ENCODE data around the gene HDGFL3.
"Not testable (repeated sequence)": the region's sequence is repeated elsewhere in the genome, so short reads cannot be mapped to it uniquely, and the experiment has no call there.

The HDGFL3 gene

DNA sequence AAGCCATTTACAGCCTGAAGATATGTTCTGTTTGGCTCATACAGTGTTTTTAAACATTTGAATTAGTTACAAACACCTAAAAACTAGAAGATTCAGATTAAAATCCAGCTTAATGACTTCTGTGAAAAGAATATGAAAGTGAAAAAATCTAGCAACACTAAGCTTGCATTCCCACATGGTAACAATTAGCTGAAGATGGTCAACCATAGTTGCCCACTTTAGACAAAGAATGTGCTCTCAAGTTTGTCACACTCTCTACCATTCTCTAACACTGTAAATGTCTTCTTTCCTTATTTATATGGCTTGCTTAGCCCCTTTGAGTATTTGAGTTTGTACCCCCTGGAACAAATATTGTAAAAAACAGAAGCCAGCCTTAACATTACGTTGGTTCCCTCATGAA, 32.7 kb downstream of the HDGFL3 start:
- Mint-ChIP-seq H3K4me3 (no peak overlapping the region), H3K27me3 (no peaks in the 10 kb centered on the region), H3K9me3 (no peaks in the 10 kb centered on the region), H3K27ac (no peak overlapping the region), H3K36me3 (ENCODE audit: low read depth) (no peaks in the 10 kb centered on the region), H3K4me1 (ENCODE audit: low read depth) (no peaks in the 10 kb centered on the region)
- intact Hi-C loops (cut with micrococcal nuclease): no loop called here

DNA sequence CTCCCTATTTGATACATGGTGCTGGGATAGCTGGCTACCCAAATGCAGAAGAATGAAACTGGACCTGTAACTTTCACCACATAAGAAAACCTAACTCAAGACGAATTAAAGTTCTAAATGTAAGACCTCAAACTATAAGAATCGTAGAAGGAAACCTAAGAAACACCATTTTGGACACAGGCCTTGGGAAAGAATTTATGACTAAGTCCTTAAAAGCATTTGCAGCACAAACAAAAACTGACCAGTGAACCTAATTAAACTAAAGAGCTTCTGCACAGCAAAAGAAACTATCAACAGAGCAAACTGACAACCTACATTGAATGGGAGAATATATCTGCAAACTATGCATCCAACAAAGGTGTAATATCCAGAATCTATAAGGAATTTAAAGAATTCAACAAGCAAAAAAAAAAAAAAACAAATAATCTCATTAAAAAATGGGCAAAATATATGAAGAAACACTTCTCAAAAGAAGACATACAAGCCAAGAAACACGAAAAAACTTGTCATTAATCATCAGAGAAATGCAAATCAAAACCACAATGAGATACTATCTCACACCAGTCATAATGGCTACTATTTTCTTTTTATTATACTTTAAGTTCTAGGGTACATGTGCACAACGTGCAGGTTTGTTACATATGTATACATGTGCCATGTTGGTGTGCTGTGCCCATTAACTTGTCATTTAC, 37.0 kb downstream of the HDGFL3 start:
- H3K4me1 Mint-ChIP-seq (ENCODE audit: low read depth): no peaks in the 10 kb centered on the region
- intact Hi-C loops (cut with micrococcal nuclease): no loop called here
- H3K27ac Mint-ChIP-seq: no peak overlapping the region
- no peak overlapping the region for H3K4me3 Mint-ChIP-seq
- H3K9me3 Mint-ChIP-seq: peaks cover 38% of the 10 kb centered on the region
- no peaks in the 10 kb centered on the region for H3K27me3 Mint-ChIP-seq
- no peaks in the 10 kb centered on the region for H3K36me3 Mint-ChIP-seq (ENCODE audit: low read depth)

DNA sequence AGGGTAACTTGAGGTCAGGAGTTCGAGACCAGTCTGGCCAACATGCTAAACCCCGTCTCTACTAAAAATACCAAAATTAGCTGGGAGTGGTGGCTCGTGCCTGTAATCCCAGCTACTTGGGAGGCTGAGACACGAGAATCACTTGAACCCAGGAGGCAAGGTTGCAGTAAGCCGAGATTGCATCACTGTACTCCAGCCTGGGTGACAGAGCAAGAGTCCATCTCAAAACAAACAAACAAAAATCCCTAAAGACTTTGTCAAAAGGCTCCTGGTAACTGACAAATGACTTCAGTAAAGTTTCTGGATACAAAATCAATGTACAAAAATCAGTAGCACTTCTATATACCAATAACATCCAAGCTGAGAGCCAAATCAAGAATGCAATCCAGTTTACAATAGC, 38.0 kb downstream of the HDGFL3 start:
- H3K27me3 Mint-ChIP-seq; H3K36me3 Mint-ChIP-seq (ENCODE audit: low read depth); H3K27ac Mint-ChIP-seq; H3K4me1 Mint-ChIP-seq (ENCODE audit: low read depth); intact Hi-C loops (cut with micrococcal nuclease); H3K4me3 Mint-ChIP-seq: not testable (repeated sequence)
- H3K9me3 Mint-ChIP-seq: peaks cover 45% of the 10 kb centered on the region

DNA sequence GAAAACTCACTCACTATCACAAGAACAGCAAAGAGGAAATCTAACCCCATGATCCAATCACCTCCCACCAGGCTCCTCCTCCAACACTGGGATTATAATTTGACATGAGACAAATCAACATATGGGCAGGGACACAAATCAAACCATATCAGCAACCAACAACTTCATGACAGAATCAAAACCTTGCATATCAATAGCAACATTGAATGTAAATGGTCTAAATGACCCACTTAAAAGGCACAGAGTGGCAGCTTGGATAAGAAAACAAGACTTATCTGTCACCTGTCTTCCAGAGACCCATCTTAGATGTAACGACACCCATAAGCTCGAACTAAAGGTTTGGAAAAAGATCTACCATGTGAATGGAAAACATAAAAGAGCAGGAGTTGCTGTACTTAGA, 40.8 kb downstream of the HDGFL3 start:
- peaks cover 45% of the 10 kb centered on the region for H3K9me3 Mint-ChIP-seq
- H3K27me3 Mint-ChIP-seq: no peaks in the 10 kb centered on the region
- intact Hi-C loops (cut with micrococcal nuclease): no loop called here
- H3K27ac Mint-ChIP-seq: no peak overlapping the region
- H3K4me1 Mint-ChIP-seq (ENCODE audit: low read depth): no peaks in the 10 kb centered on the region
- no peak overlapping the region for H3K4me3 Mint-ChIP-seq
- H3K36me3 Mint-ChIP-seq (ENCODE audit: low read depth): no peaks in the 10 kb centered on the region

DNA sequence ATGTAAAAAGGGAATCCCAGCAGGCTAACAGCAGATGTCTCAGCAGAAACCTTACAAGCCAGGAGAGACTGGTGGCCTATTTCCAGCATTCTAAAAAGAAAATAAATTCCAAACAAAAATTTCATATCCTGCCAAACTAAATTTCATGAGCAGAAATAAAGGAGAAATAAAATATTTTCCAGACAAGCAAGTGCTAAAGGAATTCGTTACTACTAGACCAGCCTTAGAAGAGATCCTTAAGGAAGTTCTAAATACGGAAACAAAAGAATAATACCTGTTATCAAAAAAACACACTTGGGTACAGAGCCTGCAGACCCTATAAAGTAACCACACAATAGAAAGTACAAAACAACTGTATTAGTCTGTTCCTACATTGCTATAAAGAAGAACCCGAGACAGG, 41.4 kb downstream of the HDGFL3 start:
- H3K27me3 Mint-ChIP-seq: no peaks in the 10 kb centered on the region
- H3K9me3 Mint-ChIP-seq: peaks cover 45% of the 10 kb centered on the region
- H3K36me3 Mint-ChIP-seq (ENCODE audit: low read depth): no peaks in the 10 kb centered on the region
- intact Hi-C loops (cut with micrococcal nuclease): no loop called here
- H3K4me3 Mint-ChIP-seq: no peak overlapping the region
- no peak overlapping the region for H3K27ac Mint-ChIP-seq
- no peaks in the 10 kb centered on the region for H3K4me1 Mint-ChIP-seq (ENCODE audit: low read depth)

DNA sequence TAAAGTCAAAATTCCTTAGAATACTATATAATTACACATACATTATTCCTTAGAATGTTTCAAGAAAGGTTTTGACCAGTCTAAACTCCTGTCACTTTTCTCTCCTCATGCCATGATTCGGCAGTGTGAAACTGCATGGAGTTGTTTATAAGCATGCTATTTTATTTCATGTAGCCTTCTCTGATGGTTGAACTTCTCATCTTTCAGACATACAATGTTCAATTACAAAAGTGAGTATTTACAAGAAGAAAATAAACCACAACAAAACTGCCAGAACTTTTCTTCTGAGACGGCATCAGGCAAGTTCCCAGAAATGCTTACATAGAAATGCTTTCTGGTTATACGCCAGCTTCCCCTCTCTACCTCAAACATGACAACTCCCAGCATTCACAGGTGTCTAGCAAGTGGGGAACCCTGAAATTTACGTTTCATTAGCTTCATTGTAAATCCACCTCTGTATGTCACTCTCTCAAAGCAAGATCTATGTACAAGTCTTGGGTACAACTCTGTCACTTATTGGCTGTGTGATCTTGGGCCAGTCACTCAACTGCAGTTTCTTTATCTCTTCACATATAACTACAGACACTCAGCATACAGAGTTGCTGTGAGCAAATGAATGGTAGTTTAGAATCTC, 42.7 kb downstream of the HDGFL3 start:
- H3K27me3 Mint-ChIP-seq: no peaks in the 10 kb centered on the region
- no peaks in the 10 kb centered on the region for H3K36me3 Mint-ChIP-seq (ENCODE audit: low read depth)
- H3K4me3 Mint-ChIP-seq: no peak overlapping the region
- H3K9me3 Mint-ChIP-seq: peaks cover 45% of the 10 kb centered on the region
- intact Hi-C loops (cut with micrococcal nuclease): no loop called here
- no peak overlapping the region for H3K27ac Mint-ChIP-seq
- H3K4me1 Mint-ChIP-seq (ENCODE audit: low read depth): no peaks in the 10 kb centered on the region

DNA sequence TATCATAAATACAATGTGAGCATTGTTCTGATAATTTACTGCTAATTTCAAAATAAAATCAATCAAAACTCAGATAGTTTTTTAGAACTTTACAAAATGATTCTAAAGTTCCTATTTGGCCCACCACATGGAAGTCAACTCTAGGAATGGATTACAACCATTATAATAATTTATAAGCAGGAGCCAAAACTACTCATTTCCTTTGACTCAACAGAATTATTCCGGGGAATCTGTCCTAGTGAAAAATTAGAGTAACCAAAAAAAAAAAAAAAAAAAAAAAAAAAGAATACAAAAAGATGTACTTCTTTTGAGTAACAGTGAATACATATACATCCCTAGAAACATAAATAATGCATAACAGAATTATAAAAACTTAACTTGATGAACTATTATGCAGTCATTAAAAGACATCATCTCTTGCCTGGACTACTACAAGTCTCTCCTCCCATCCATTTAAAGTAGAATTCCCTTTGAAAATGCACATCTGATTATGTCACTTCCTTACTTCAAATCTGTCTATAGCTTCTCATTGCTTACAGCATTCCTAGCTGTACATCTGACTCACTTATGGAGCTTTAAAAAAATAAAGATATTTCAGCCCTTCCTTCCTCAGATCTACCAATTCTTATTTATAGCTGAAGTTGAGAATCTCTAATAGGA, 43.4 kb downstream of the HDGFL3 start:
- Mint-ChIP-seq H3K4me3 (no peak overlapping the region), H3K36me3 (ENCODE audit: low read depth) (no peaks in the 10 kb centered on the region), H3K27ac (no peak overlapping the region), H3K9me3 (peaks cover 42% of the 10 kb centered on the region), H3K4me1 (ENCODE audit: low read depth) (no peaks in the 10 kb centered on the region), H3K27me3 (no peaks in the 10 kb centered on the region)
- intact Hi-C loops (cut with micrococcal nuclease): no loop called here

DNA sequence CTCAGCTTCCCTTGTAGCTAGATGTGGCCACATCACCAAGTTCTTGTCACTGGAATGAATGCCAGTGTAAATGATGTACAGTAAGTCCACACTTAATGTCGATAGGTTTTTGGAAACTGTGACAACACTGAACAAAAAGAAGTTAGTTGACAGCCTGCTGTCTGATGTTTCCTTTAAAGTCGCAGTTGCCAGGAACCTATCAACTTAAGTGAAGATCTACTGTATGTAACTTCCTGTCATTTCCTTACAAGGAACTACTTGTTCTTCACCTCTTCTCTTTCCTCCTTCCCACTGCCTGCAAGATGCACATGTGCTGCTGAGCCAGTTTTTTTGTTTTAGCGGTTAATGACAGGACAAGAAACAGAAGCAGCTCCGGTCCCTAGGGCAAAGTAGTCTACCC, 44.6 kb downstream of the HDGFL3 start:
- no peaks in the 10 kb centered on the region for H3K36me3 Mint-ChIP-seq (ENCODE audit: low read depth)
- H3K27ac Mint-ChIP-seq: no peak overlapping the region
- H3K4me1 Mint-ChIP-seq (ENCODE audit: low read depth): no peaks in the 10 kb centered on the region
- peaks cover 31% of the 10 kb centered on the region for H3K9me3 Mint-ChIP-seq
- intact Hi-C loops (cut with micrococcal nuclease): no loop called here
- H3K27me3 Mint-ChIP-seq: no peaks in the 10 kb centered on the region
- no peak overlapping the region for H3K4me3 Mint-ChIP-seq

DNA sequence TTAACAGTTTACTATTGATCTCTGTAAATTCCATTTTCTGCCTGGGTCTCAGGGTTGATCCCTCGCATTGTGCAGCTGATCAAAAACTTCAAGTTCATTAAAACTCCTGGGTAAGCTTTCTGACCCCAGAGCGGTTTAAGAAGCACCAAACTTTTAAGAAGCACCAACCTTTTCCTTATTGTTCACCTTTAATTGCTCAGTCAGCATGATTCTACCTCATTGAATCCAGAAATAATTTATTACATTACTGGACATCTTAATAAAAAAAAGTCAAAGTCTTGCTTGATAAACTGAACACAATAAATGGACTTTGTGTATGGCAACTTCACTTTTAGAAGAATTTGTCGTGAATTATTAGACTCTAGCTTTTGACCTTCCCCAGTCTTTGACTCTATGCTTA, 46.9 kb downstream of the HDGFL3 start:
- intact Hi-C loops (cut with micrococcal nuclease): no loop called here
- Mint-ChIP-seq H3K4me1 (ENCODE audit: low read depth) (no peaks in the 10 kb centered on the region), H3K9me3 (peaks cover 8% of the 10 kb centered on the region), H3K27ac (no peak overlapping the region), H3K27me3 (no peaks in the 10 kb centered on the region), H3K4me3 (no peak overlapping the region), H3K36me3 (ENCODE audit: low read depth) (no peaks in the 10 kb centered on the region)

DNA sequence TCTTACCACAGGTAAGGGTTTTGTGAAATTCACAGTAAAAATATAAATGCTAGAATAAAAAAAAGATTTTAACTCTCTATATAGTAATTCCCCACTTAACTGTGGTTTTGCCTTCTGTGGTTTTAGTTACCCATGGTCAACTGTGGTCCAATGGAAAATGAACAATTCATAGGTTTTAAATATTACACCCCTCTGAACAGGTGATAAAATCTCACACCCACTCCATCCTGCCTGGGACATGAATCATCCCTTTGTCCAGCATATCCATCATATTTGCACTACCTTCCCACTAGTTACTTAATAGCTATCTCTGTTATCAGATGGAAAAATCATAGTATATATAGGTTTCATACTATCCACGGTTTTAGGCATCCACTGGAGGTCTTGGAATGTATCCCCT, 49.2 kb downstream of the HDGFL3 start:
- H3K4me1 Mint-ChIP-seq (ENCODE audit: low read depth): no peaks in the 10 kb centered on the region
- H3K4me3 Mint-ChIP-seq: no peak overlapping the region
- H3K27me3 Mint-ChIP-seq: no peaks in the 10 kb centered on the region
- H3K9me3 Mint-ChIP-seq: no peaks in the 10 kb centered on the region
- no peaks in the 10 kb centered on the region for H3K36me3 Mint-ChIP-seq (ENCODE audit: low read depth)
- intact Hi-C loops (cut with micrococcal nuclease): no loop called here
- no peak overlapping the region for H3K27ac Mint-ChIP-seq

DNA sequence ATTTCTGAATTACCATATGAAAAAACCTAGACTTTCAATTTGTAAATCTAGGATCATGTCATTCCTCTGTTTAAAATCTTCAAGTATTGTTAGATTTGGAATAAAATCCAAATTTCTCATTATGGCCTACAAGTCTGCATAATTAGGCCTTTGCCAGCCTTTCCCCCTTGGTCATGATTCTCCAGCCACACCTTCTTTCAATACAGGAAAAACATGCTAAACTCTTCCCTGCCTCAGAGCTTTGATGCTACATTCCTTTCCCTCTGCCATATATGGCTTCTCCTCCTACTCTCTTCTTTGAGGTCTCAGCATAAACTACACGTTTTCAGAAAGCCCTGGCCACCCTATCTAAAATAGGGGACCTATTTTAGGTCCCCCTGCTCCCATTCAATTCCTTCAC, 51.7 kb downstream of the HDGFL3 start:
- H3K36me3 Mint-ChIP-seq (ENCODE audit: low read depth): no peaks in the 10 kb centered on the region
- intact Hi-C loops (cut with micrococcal nuclease): no loop called here
- H3K4me1 Mint-ChIP-seq (ENCODE audit: low read depth): no peaks in the 10 kb centered on the region
- no peaks in the 10 kb centered on the region for H3K27me3 Mint-ChIP-seq
- H3K4me3 Mint-ChIP-seq: no peak overlapping the region
- no peak overlapping the region for H3K27ac Mint-ChIP-seq
- H3K9me3 Mint-ChIP-seq: no peaks in the 10 kb centered on the region

DNA sequence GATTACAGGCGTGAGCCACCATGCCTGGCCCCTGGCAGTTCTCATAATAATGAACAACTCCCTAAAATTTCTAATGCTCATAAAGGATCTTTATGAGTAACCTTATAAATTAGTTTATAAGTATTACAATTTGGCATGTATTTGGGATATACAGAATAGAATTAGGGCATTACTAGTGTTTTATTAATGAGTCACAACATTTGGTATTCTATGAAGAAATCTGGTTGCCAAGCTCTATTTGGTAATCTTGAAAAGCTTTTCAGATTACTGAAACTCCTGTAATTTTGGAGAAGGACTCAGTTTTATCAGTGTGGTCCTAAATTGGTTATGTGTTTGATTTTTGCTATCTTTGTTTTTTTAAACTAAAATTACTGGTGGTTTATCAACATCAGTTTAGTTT, 54.3 kb downstream of the HDGFL3 start:
- intact Hi-C loops (cut with micrococcal nuclease): no loop called here
- Mint-ChIP-seq H3K4me1 (ENCODE audit: low read depth) (no peaks in the 10 kb centered on the region), H3K27me3 (no peaks in the 10 kb centered on the region), H3K4me3 (no peak overlapping the region), H3K27ac (no peak overlapping the region), H3K9me3 (no peaks in the 10 kb centered on the region), H3K36me3 (ENCODE audit: low read depth) (no peaks in the 10 kb centered on the region)

DNA sequence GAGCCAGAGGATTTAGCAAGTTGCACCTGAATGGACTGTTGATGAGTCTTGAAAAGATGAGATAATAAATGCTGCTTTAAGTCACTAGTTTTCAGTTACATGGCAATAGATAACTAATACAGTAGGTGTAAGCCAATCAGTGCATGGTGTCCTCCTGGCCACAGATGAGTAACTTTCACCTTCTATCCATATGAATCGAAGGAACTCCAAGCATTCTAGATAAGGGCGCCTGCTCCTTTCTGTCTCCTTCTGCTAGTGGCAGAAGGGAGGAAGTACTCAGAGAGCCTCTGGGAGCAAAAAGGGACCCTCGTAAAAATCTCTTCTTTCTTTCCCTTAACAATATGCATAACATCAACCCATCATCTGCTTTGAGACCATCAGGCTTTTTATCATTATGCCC, 62.9 kb downstream of the HDGFL3 start:
- H3K27me3 Mint-ChIP-seq: no peaks in the 10 kb centered on the region
- no peaks in the 10 kb centered on the region for H3K4me1 Mint-ChIP-seq (ENCODE audit: low read depth)
- intact Hi-C loops (cut with micrococcal nuclease): no loop called here

DNA sequence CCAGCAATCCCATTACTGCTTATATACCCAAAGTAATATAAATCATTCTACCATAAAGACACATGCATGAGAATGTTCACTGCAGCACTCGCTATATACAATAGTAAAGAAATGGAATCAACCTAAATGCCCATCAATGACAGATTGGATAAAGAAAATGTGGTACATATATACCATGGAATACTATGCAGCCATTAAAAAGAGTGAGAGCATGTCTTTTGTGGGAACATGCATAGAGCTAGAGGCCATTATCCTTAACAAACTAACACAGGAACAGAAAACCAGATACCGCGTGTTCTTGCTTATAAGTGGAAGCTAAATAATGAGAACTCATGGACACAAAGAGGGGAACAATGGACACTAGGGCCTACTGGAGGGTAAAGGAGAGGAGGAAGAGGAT, 65.5 kb downstream of the HDGFL3 start:
- H3K27me3 Mint-ChIP-seq; intact Hi-C loops (cut with micrococcal nuclease); H3K9me3 Mint-ChIP-seq; H3K27ac Mint-ChIP-seq; H3K4me1 Mint-ChIP-seq (ENCODE audit: low read depth); H3K4me3 Mint-ChIP-seq: not testable (repeated sequence)
- H3K36me3 Mint-ChIP-seq (ENCODE audit: low read depth): peaks cover 12% of the 10 kb centered on the region

More for the DNA sequence above, 62.9 kb downstream of the HDGFL3 start:
- no peak overlapping the region for H3K27ac Mint-ChIP-seq
- peaks cover 4% of the 10 kb centered on the region for H3K36me3 Mint-ChIP-seq (ENCODE audit: low read depth)
- H3K9me3 Mint-ChIP-seq: no peaks in the 10 kb centered on the region
- H3K4me3 Mint-ChIP-seq: no peak overlapping the region
